HepG2 (cell line): Measurements from ENCODE around the gene MIF. TPM values are rescaled to one million over a fixed set of nuclear protein-coding genes. Genes with fewer than 3 reads are reported as not detected.

ENCODE experiments used
- BCL6 ChIP-seq: IDR thresholded peaks from 2 replicates; pipeline ENCODE4 v1.6.1; 2016; ENCODE audit warnings: missing genetic modification reagents, missing compliant biosample characterization
- CCAR2 ChIP-seq: fragments of 200-400 bp; formaldehyde crosslinking; optimal IDR thresholded peaks from 2 replicates; pipeline ENCODE3; 2018; ENCODE audit warnings: low read depth, mild to moderate bottlenecking, low read length, moderate library complexity
- FOXA1 ChIP-seq, 2 experiments: fragments of 450-650 bp in 1 of 2; sonication (generic) in 1 of 2; formaldehyde crosslinking in 1 of 2; IDR thresholded peaks; 2 replicates each; pipeline versions ENCODE4 v1.4.0 to v1.6.1; 2016 to 2020; ENCODE audit warnings: missing genetic modification reagents in 1 of 2
- FOXA3 ChIP-seq: IDR thresholded peaks from 2 replicates; pipeline ENCODE4 v1.6.1; 2016; ENCODE audit warnings: missing genetic modification reagents, missing compliant biosample characterization
- GLI4 ChIP-seq: sonication (generic); formaldehyde crosslinking; IDR thresholded peaks from 2 replicates; pipeline ENCODE4 v1.5.1; 2020; ENCODE audit warnings: missing genetic modification reagents, mild to moderate bottlenecking, moderate library complexity, borderline replicate concordance
- HIVEP1 ChIP-seq: sonication (generic); formaldehyde crosslinking; IDR thresholded peaks from 2 replicates; pipeline ENCODE4 v1.4.0; 2020; ENCODE audit warnings: mild to moderate bottlenecking, missing genetic modification reagents
- HNF4A ChIP-seq: sonication (generic); formaldehyde crosslinking; IDR thresholded peaks from 2 replicates; pipeline ENCODE4 v1.4.0; 2020; ENCODE audit warnings: missing genetic modification reagents
- IRF2 ChIP-seq: IDR thresholded peaks from 2 replicates; pipeline ENCODE4 v1.6.1; 2018; ENCODE audit warnings: missing genetic modification reagents, missing compliant biosample characterization
- MAX ChIP-seq: IDR thresholded peaks from 2 replicates; pipeline ENCODE4 v1.6.1; 2012; ENCODE audit warnings: inconsistent platforms
- NCOA1 ChIP-seq: sonication (generic); formaldehyde crosslinking; IDR thresholded peaks from 2 replicates; pipeline ENCODE4 v1.9.0; 2021; ENCODE audit warnings: missing genetic modification reagents
- NCOA2 ChIP-seq: sonication (generic); formaldehyde crosslinking; IDR thresholded peaks from 2 replicates; pipeline ENCODE4 v1.8.0; 2022; ENCODE audit warnings: inconsistent platforms
- NFATC3 ChIP-seq: sonication (generic); formaldehyde crosslinking; IDR thresholded peaks from 2 replicates; pipeline ENCODE4 v1.5.1; 2020; ENCODE audit warnings: mild to moderate bottlenecking, missing genetic modification reagents
- NONO ChIP-seq, 2 experiments: fragments of 450-650 bp in 1 of 2; sonication (generic) in 1 of 2; formaldehyde crosslinking in 1 of 2; IDR thresholded peaks in 1 of 2; conservative IDR thresholded peaks in 1 of 2; 2 replicates each; pipeline versions ENCODE4 v1.6.1 to v1.8.0; 2017 to 2022; ENCODE audit warnings: mild to moderate bottlenecking in 1 of 2, missing genetic modification reagents in 1 of 2, moderate library complexity in 1 of 2
- NR2F1 ChIP-seq, 2 experiments: fragments of 450-650 bp in 1 of 2; formaldehyde crosslinking in 1 of 2; IDR thresholded peaks; 2 replicates each; pipeline versions ENCODE4 v1.5.0 to v1.6.1; 2016 to 2020; ENCODE audit warnings: mild to moderate bottlenecking in 1 of 2, missing compliant biosample characterization in 1 of 2, missing genetic modification reagents in 1 of 2, moderate library complexity in 1 of 2
- NR2F6 ChIP-seq, 2 experiments: IDR thresholded peaks; 2 replicates each; pipeline ENCODE4 v1.6.1; 2016; ENCODE audit warnings: antibody characterized with exemption in 1 of 2, mild to moderate bottlenecking in 1 of 2
- PPARG ChIP-seq: conservative IDR thresholded peaks from 2 replicates; pipeline ENCODE4 v1.6.1; 2016; ENCODE audit warnings: missing biosample characterization, missing genetic modification reagents
- SMC3 ChIP-seq: IDR thresholded peaks from 2 replicates; pipeline ENCODE4 v1.6.1; 2011; ENCODE audit warnings: low read length, improper control_type of control experiment
- SRY ChIP-seq: sonication (generic); formaldehyde crosslinking; IDR thresholded peaks from 2 replicates; pipeline ENCODE4 v1.8.0; 2022; ENCODE audit warnings: mild to moderate bottlenecking, missing genetic modification reagents
- TBP ChIP-seq: sonication (generic); formaldehyde crosslinking; IDR thresholded peaks from 2 replicates; pipeline ENCODE4 v1.5.0; 2020; ENCODE audit warnings: missing genetic modification reagents
- ZFP41 ChIP-seq: sonication (generic); formaldehyde crosslinking; IDR thresholded peaks from 2 replicates; pipeline ENCODE4 v1.4.0; 2020; ENCODE audit warnings: mild to moderate bottlenecking, missing genetic modification reagents, borderline replicate concordance
- ZMYM4 ChIP-seq: sonication (generic); formaldehyde crosslinking; IDR thresholded peaks from 2 replicates; pipeline ENCODE4 v1.8.1; 2023; ENCODE audit warnings: mild to moderate bottlenecking, missing genetic modification reagents
- ZNF24 ChIP-seq: fragments of 450-650 bp; IDR thresholded peaks from 2 replicates; pipeline ENCODE4 v1.6.1; 2017; ENCODE audit warnings: antibody characterized with exemption, mild to moderate bottlenecking
- ZNF331 ChIP-seq: sonication (generic); formaldehyde crosslinking; IDR thresholded peaks from 2 replicates; pipeline ENCODE4 v1.4.0; 2020; ENCODE audit warnings: missing genetic modification reagents
- ZNF451 ChIP-seq: sonication (generic); formaldehyde crosslinking; IDR thresholded peaks from 2 replicates; pipeline ENCODE4 v1.5.0; 2020; ENCODE audit warnings: mild to moderate bottlenecking, missing genetic modification reagents
- ZNF484 ChIP-seq: sonication (generic); formaldehyde crosslinking; IDR thresholded peaks from 2 replicates; pipeline ENCODE4 v1.5.1; 2020; ENCODE audit warnings: mild to moderate bottlenecking, low read depth, missing genetic modification reagents, borderline replicate concordance
- ZNF589 ChIP-seq: sonication (generic); formaldehyde crosslinking; conservative IDR thresholded peaks from 2 replicates; pipeline ENCODE4 v1.8.0; 2022; ENCODE audit warnings: mild to moderate bottlenecking, moderate library complexity, missing genetic modification reagents
- ZNF605 ChIP-seq: sonication (generic); formaldehyde crosslinking; IDR thresholded peaks from 2 replicates; pipeline ENCODE4 v1.8.0; 2022; ENCODE audit warnings: mild to moderate bottlenecking, missing genetic modification reagents
- ZNF7 ChIP-seq: IDR thresholded peaks from 2 replicates; pipeline ENCODE4 v1.6.1; 2016; ENCODE audit warnings: missing biosample characterization, missing genetic modification reagents
- ZNF710 ChIP-seq: sonication (generic); formaldehyde crosslinking; IDR thresholded peaks from 2 replicates; pipeline ENCODE4 v1.5.0; 2020; ENCODE audit warnings: mild to moderate bottlenecking, missing genetic modification reagents, borderline replicate concordance
- ZNF841 ChIP-seq: sonication (generic); formaldehyde crosslinking; IDR thresholded peaks from 2 replicates; pipeline ENCODE4 v1.8.1; 2023; ENCODE audit warnings: missing genetic modification reagents, borderline replicate concordance
- ZSCAN9 ChIP-seq: IDR thresholded peaks from 2 replicates; pipeline ENCODE4 v1.6.1; 2016; ENCODE audit warnings: borderline replicate concordance
- polyA plus RNA-seq, 8 experiments: library from polyadenylated mRNA; depleted of rRNA in 3 of 8; stranded (reverse) in 7 of 8; unstranded in 1 of 8; fragments of >200 nt; fragmentation: Illumina TruSeq in 4 of 8; extraction: Trizol in 4 of 8; gene quantifications; 2 replicates each; pipeline versions ENCODE4 v1.2.1 to v1.2.3, GENCODE V29; 2011 to 2016; ENCODE audit warnings: low read depth in 4 of 8, missing spikeins in 1 of 8, mixed read lengths in 1 of 8; ENCODE audit not compliant: insufficient read depth in 1 of 8
- total RNA-seq, 5 experiments: library from RNA; depleted of rRNA; stranded (reverse); fragments of >200 nt; fragmentation: Illumina TruSeq; extraction: Trizol; gene quantifications; 2 replicates each; pipeline ENCODE4 v1.2.3, GENCODE V29; 2016; ENCODE audit warnings: low read depth in 1 of 5

MIF gene
- total and polyA plus RNA-seq, 2 of the 13 experiments (the other 11 are each of a cell fraction or from before 2014, with no cell fraction given): 634 to 675 TPM

GRCh38 chr22:23938328-23939016 is 44.3 kb downstream of the MIF start (continued):
- TF ChIP-seq ZNF589 (CRISPR knock-in tag): no peak
- TF ChIP-seq CCAR2: no peak
- no peak for TF ChIP-seq TBP (CRISPR knock-in tag)
- TF ChIP-seq ZNF484: no peak
- TF ChIP-seq ZNF451 (CRISPR knock-in tag): no peak
- TF ChIP-seq SMC3: no peak
- no peak for TF ChIP-seq ZNF605
- TF ChIP-seq HIVEP1 (CRISPR knock-in tag): no peak
- TF ChIP-seq ZNF24: no peak
- TF ChIP-seq NFATC3 (CRISPR knock-in tag): no peak
- TF ChIP-seq NCOA2: peak; percentile 48; the same call in 1 of the 2 replicates
- TF ChIP-seq MAX: no peak
- TF ChIP-seq FOXA3: peak; percentile 23; the same call in 1 of the 2 replicates
- no peak for TF ChIP-seq ZFP41
- no peak for TF ChIP-seq NONO (IDR thresholded peaks at IDR 0.05)
- no peak for TF ChIP-seq NONO (CRISPR knock-in tag; conservative IDR thresholded peaks at IDR 0.05)
- TF ChIP-seq ZMYM4 (CRISPR knock-in tag): no peak
- no peak for TF ChIP-seq ZNF7 (CRISPR knock-in tag)
- peak; percentile 29; the same call in 1 of the 2 replicates for TF ChIP-seq HNF4A (CRISPR knock-in tag)
- TF ChIP-seq NR2F6 (IDR thresholded peaks at IDR 0.05): no peak
- 0 out of 2 replicates have a peak, but pooled peaks have one; percentile 22 for TF ChIP-seq NR2F6 (CRISPR knock-in tag; IDR thresholded peaks at IDR 0.05)
- no peak for TF ChIP-seq ZNF710 (CRISPR knock-in tag)
- no peak for TF ChIP-seq GLI4 (CRISPR knock-in tag)
- TF ChIP-seq IRF2: no peak
- peak; percentile 42; the same call in 1 of the 2 replicates for TF ChIP-seq ZNF331 (CRISPR knock-in tag)
- no peak for TF ChIP-seq FOXA1 (IDR thresholded peaks at IDR 0.05)
- peak; percentile 43 for TF ChIP-seq FOXA1 (CRISPR knock-in tag; IDR thresholded peaks at IDR 0.05)
- TF ChIP-seq NCOA1 (CRISPR knock-in tag): no peak
- TF ChIP-seq ZNF841: no peak
- TF ChIP-seq SRY (CRISPR knock-in tag): no peak
- TF ChIP-seq PPARG: no peak
- TF ChIP-seq ZSCAN9 (CRISPR knock-in tag): no peak
- TF ChIP-seq NR2F1 (CRISPR knock-in tag; IDR thresholded peaks at IDR 0.05): no peak
- TF ChIP-seq BCL6 (CRISPR knock-in tag): peak; percentile 54; the same call in 1 of the 2 replicates
